HG03354 (cell line): ENCODE data around the gene HAPLN2.
"Not testable (repeated sequence)": the region's sequence is repeated elsewhere in the genome, so short reads cannot be mapped to it uniquely, and the experiment has no call there.

Experiments used
- ATAC-seq: cut with Tn5 transposase; IDR thresholded peaks from one replicate; pipeline ENCODE4 v1.9.1; 2021; ENCODE audit warnings: mild to moderate bottlenecking; ENCODE audit not compliant: unreplicated experiment, poor library complexity, severe bottlenecking

The HAPLN2 gene

GRCh38 chr1:156612666-156613065 is 6.5 kb upstream of the HAPLN2 start:
- no peak for ATAC-seq

- no peak for ATAC-seq
Observed at GRCh38 chr1:156615946-156616345, 3.3 kb upstream of the HAPLN2 start.

- ATAC-seq: no peak
Observed at GRCh38 chr1:156616463-156616862, 2.8 kb upstream of the HAPLN2 start.

GRCh38 chr1:156619582-156619955 is 354 bp downstream of the HAPLN2 start:
- ATAC-seq: no peak

- no peak for ATAC-seq
Observed at GRCh38 chr1:156622581-156623297, 3.5 kb downstream of the HAPLN2 start.

- no peak for ATAC-seq
Observed at GRCh38 chr1:156623946-156624813, 5.0 kb downstream of the HAPLN2 start.

- ATAC-seq: no peak
Observed at GRCh38 chr1:156624814-156625435, 5.7 kb downstream of the HAPLN2 start.

GRCh38 chr1:156625436-156626078 is 6.3 kb downstream of the HAPLN2 start:
- no peak for ATAC-seq

- ATAC-seq: no peak
Observed at GRCh38 chr1:156626079-156626438, 6.8 kb downstream of the HAPLN2 start.

- ATAC-seq: no peak
Observed at GRCh38 chr1:156627313-156627880, 8.2 kb downstream of the HAPLN2 start.

- no peak for ATAC-seq
Observed at GRCh38 chr1:156629823-156630449, 10.7 kb downstream of the HAPLN2 start.

- ATAC-seq: not testable (repeated sequence)
Observed at GRCh38 chr1:156631152-156631551, 11.9 kb downstream of the HAPLN2 start.

GRCh38 chr1:156632355-156632754 is 13.1 kb downstream of the HAPLN2 start:
- no peak for ATAC-seq

GRCh38 chr1:156638189-156638985 is 19.2 kb downstream of the HAPLN2 start:
- ATAC-seq: no peak

- no peak for ATAC-seq
Observed at GRCh38 chr1:156639601-156640101, 20.4 kb downstream of the HAPLN2 start.

- ATAC-seq: no peak
Observed at GRCh38 chr1:156640842-156641706, 21.9 kb downstream of the HAPLN2 start.

GRCh38 chr1:156641761-156642264 is 22.6 kb downstream of the HAPLN2 start, which contains the start of gene BCAN:
Gene BCAN (plus strand): TSS chr1:156642117. CDS start chr1:156646055, 3,938 bp downstream.
- ATAC-seq: no peak
